Activated T-helper 1 cell treated with Interleukin-2 at 50 U/mL for 16 hours (primary cell): ENCODE data around the gene NFIA.

ENCODE experiments used
- DNase-seq: peaks from one replicate; pipeline ENCODE4 v3.0.0-alpha.2; 2020; ENCODE audit warnings: low read depth

The NFIA gene

GRCh38 chr1:61299463-61299862 is 217.1 kb downstream of the NFIA start:
- no peak for DNase-seq

- no peak for DNase-seq
Observed at GRCh38 chr1:61300899-61301298, 218.5 kb downstream of the NFIA start.

- DNase-seq = no peak
Observed at GRCh38 chr1:61301824-61302657, 219.7 kb downstream of the NFIA start.

DNA sequence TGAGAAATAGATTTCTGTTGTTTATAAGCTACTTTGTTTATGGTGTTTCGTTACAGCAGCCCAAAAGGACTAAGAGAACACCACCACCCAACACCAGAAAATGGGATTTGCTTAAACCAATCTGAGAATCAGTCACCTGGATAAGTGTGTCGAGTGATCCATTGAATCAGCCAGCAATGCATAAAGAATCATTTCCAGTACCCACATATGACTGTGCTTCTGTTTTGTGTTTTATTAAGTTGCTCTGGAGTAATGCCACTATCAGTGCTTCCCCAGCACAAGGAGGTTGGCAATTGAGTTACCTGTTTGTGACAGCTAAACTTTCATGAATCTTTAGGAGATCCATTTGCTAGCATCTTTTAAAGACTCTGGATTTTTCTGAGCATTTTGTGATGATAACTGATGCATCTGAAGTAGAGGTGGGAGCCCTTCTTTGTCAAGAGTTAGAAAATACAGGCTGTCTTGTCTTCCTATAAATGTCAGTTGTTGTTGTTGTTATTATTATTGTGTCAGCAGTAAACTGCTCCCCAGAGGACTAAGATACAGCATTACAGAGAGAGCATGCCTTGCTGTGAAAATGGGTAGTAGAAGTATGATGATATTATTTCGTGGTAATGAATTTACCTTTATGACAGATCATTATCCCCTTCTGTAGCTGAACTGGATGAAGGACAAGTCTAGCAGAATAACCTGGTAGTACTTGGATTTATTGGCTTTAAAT is 225.2 kb downstream of the NFIA start:
- DNase-seq = no peak

GRCh38 chr1:61310057-61310456 is 227.7 kb downstream of the NFIA start:
- no peak for DNase-seq

GRCh38 chr1:61310538-61310937 is 228.2 kb downstream of the NFIA start:
- no peak for DNase-seq

DNA sequence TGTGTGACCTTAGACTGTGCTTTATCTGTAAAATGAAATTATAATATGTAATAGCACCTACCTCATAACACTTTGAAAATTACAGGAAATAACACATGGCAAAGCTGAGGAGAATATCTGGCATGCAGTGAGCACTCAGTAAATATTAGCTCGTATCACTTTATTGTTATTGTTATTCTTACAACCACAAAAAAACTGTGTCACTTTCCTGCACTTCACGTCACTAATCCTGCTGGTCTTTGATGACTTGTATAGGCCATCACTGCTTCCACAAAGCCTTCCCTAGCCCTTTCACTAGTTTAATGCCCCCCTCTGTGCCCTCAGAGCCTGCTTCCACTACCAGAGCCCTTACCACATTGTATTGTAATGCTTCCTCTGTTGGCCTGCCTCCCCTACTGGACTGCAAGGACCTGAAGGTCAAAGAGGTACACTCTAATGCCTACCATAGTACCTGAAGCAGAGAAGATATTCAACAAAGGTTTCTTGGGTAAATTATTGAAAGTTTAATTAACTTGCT is 231.6 kb downstream of the NFIA start:
- DNase-seq = no peak

DNA sequence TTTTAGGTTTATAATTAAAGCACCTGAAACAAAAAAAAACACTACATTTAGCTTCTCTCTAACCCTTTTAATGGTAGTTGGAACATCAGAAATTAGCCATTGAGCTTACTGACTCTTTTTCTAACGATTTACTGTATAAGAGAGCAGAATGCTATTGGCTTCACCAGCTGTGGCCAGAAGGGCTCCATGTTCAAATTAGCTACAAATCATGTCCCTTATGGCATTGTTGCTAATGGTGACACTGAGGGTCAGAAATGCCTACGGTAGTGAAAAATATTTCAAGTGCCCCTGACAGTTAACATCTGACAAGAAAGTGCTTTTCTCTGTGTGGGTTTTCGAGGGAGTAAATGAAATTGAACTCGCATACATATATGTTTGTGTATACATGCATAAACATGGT is 232.7 kb downstream of the NFIA start:
- no peak for DNase-seq

- no peak for DNase-seq
Observed at GRCh38 chr1:61316493-61316892, 234.1 kb downstream of the NFIA start.

DNA sequence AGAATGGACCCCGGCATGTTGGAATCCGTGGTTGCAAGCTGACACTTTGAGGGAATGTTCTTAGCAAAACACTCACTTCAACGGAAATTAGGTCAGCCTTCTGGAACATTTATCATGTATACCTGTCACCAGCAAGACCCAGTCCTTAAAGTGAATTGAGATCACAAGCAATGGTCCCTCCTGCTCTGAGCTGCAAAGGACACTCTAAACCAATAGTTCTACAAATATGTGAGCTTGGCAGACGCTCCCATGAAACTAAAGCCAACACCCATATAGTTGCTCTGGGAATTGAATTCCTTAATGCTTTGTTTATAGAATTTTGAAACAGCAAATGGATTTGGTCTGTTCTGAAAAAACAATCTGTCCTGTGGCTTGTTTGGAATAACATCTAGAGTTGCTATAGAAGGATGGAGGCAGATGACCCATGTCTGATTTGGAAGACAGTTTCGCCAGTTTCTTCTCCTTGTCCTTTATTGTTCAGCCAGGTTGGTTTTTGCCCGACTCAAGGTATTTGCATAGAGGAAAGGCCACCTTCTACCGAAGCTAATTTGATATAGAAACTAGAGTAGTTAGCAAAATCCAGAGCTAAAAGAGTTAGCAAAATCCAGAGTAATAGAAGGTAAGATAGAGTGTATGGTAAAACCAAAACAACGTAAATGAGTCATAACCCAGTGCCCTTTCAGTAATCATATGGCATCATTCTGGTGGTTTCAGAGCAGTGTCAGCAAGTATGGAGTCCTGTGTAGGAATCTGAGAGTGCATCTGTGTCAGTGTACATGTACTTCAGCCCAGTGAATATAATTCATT is 236.2 kb downstream of the NFIA start:
- DNase-seq = no peak

DNA sequence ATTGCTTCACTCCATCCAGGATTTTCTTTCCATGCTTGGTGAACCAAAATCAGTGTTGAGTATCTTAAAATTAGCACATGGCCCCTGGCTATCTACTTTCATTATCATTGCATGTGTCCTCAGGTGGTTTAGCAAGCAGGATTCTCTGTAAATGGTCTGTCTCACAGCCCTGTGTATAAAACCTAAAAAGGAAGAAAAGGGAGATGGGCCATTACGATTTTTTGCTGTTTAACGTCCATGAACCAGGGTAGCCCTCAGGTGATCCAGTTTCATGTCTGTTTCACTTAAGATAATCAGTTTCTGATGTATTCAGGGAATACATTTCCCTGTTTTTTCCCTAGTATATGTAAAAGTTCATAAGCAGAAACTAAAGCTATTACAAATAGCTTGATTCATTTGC is 238.2 kb downstream of the NFIA start:
- DNase-seq = no peak

GRCh38 chr1:61322008-61322744 is 239.8 kb downstream of the NFIA start:
- DNase-seq = no peak

DNA sequence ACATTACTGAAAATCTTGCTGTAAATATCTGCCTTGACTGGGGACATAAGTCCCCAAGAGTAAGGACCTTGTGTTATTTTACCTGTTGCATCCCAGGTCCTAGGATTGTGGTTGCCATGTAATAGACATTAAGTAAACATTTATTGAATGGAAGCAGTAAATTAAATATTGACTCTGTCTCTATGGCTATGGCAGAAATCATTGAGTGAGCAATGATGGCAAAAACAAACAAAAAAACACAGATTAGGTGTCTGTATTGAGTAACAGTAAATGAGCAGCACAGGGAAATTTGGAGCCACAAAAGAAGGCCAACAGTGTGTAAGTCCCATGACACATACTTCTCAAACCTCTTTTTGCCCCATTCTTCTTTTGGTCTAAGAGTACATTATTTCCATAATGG is 240.4 kb downstream of the NFIA start:
- DNase-seq = no peak

DNA sequence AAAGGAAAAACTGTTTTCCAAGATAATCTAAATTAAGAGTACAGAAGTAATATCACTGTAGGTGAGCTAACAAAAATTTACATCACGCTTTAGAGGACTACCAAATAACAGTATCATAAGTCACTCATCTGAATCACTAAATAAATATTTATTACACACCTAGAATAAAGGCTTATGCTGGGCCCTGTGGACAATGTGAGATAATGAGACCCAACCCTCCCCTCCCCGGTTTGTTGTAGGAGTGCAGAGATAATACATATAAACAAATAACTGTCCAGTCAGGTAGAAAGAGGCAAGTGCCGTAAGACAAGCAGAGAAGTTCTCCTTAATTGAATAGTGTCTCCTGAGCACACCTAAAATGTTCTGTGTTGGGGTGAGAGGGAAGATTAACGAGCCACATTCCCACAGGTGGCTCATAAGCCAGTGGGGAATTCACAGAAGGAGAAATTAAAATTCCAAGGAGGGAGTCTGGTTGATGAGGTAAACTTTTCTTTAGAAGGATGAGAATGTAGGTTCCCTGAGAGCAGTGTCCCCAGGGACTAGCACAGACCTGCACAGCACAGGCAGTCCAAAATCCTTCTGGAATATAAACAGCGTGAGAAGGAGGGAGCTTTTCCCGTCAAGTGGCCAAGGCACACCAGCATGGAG is 241.4 kb downstream of the NFIA start:
- no peak for DNase-seq

DNA sequence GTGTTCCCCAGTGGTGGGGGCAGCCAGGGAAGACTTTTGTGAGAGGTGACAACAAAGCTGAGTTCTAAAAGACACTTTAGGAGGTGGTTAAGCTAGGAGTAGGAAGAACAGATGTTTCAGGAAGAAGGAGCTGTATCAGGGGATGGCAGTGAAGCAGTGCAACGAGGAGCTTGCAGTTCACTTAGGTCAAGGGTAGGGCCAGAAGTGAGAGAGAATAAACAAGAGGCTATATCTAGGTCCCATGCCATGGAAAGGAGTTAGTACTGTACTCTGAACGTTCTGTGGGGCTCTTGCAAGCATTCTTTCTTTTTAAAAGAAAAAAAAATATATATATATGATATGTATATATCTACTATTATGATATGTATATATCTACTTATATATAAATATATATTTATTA is 244.4 kb downstream of the NFIA start:
- DNase-seq = no peak

DNA sequence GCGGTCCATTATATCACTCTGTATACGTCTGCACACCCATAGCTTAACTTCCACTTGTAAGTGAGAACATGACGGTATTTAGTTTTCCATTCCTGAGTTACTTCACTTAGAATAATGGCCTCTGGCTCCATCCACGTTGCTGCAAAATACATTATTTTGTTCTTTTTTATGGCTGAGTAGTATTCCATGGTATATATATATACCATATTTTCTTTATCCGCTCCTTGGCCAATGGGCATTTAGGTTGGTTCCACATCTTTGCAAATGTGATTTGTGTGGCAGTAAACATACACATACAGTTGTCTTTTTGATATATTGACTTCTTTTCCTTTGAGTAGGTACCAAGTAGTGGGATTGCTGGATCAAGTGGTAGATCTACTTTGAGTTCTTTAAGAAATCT is 245.1 kb downstream of the NFIA start:
- no peak for DNase-seq

- DNase-seq = no peak
Observed at GRCh38 chr1:61329556-61329955, 247.2 kb downstream of the NFIA start.

GRCh38 chr1:61330018-61330417 is 247.7 kb downstream of the NFIA start:
- no peak for DNase-seq

DNA sequence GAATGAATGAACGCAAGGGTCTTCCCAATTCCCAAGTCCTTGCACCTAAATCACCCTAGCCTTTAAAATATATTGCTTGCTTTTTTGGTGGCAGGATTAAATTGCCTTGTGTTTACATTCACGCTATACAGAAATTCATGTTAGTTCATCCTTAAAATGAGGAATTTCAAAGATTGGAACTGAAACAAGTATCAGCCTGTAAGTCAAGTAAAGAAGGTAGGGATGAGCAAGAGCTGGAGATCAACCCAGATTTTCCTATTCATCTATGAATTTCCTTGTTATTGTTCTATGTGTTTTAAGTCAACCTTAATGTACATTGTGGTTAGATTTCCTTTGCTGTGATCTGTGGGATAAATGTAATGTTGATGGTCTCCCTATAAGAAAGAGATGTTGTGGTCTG is 248.2 kb downstream of the NFIA start:
- no peak for DNase-seq

DNA sequence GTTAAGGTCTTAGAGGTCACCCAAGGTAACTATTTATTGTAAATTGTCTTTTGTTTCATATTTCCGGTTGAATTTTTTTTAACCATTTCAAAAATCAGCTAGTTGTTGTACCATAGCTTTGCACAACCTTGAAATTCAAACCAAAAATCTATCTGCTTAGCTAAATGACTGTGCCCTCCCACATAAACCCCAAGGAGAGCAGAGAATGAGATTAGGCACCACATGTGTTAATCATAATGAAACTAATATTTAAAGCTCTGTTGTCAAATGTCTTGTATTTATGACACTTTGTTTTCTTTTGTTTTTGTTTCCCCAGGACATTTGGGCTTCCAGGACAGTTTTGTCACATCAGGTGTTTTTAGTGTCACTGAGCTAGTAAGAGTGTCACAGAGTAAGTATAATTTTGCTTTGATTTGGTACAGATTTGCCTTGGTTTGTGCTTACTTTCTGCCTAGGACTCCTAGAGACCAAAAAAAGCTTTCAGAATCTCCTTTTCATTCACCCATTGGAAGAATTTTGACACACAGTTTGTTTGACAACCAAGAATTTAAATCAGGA is 249.9 kb downstream of the NFIA start:
- no peak for DNase-seq

DNA sequence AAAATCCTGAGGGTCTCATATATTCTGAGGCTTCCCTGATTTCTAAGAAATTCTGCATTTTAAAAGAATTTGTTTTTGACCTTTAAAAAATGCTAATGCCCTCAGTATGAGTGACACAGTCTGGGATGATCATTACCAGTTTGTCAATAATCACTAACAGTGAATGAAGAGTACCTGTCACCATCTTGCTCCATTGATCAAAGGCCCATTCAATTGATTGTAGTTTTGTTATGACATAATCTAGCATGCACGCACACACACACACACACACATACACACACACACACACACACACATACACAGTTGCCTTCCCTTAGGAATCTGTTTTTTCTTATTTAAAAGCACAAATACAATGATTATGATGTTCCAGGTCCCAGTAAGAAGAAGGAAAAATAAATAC is 250.4 kb downstream of the NFIA start:
- no peak for DNase-seq
